Measurements from ENCODE around the gene SHC1.

The SHC1 gene

GRCh38 chr1:154964359-154964758 is 6.2 kb downstream of the SHC1 start:
- Histone ChIP-seq H3K27me3 (ENCODE audit: insufficient read depth, low read length, poor library complexity) (no peaks in the 10 kb centered on the region), H3K36me3 (ENCODE audit: insufficient read depth, low read length) (peaks cover 69% of the 10 kb centered on the region), H3K4me2 (ENCODE audit: insufficient read depth, low read length) (no peak overlapping the region), H3K4me1 (ENCODE audit: insufficient read depth, low read length) (peaks cover 35% of the 10 kb centered on the region), H2AFZ (ENCODE audit: low read depth, low read length) (no peak overlapping the region), H3K9ac (ENCODE audit: low read depth, low read length) (no peak overlapping the region), H3K79me2 (ENCODE audit: insufficient read depth, low read length) (peaks cover 44% of the 10 kb centered on the region), H3K4me3 (ENCODE audit: low read depth in 1 of 2, low read length in 2 of 2) (no peak overlapping the region), H4K20me1 (ENCODE audit: insufficient read depth, low read length) (peaks cover 23% of the 10 kb centered on the region), H3K9me3 (ENCODE audit: insufficient read depth, low read length, severe bottlenecking) (no peaks in the 10 kb centered on the region), H3K27ac (ENCODE audit: low read length) (no peak overlapping the region)
- TF ChIP-seq CTCF (IDR thresholded peaks at IDR 0.05; ENCODE audit: borderline replicate concordance, extremely low read depth, low read length, poor library complexity, severe bottlenecking), result no peak
- TF ChIP-seq EZH2 (IDR thresholded peaks at IDR 0.05; ENCODE audit: borderline replicate concordance, low read depth, low read length, severe bottlenecking), result no peak
- ATAC-seq (ENCODE audit: insufficient read depth, low read depth) (no peak), DNase-seq (no peak)

- no peak for TF ChIP-seq EZH2 (IDR thresholded peaks at IDR 0.05; ENCODE audit: borderline replicate concordance, low read depth, low read length, severe bottlenecking)
- Histone ChIP-seq H3K4me2 (ENCODE audit: insufficient read depth, low read length) (peak overlapping the region; percentile 84; the same call in 1 of the 2 replicates), H4K20me1 (ENCODE audit: insufficient read depth, low read length) (peaks cover 23% of the 10 kb centered on the region; the same call in 1 of the 2 replicates), H3K27ac (ENCODE audit: low read length) (no peak overlapping the region), H3K79me2 (ENCODE audit: insufficient read depth, low read length) (peaks cover 39% of the 10 kb centered on the region), H2AFZ (ENCODE audit: low read depth, low read length) (no peak overlapping the region), H3K27me3 (ENCODE audit: insufficient read depth, low read length, poor library complexity) (no peaks in the 10 kb centered on the region), H3K4me1 (ENCODE audit: insufficient read depth, low read length) (peaks cover 39% of the 10 kb centered on the region), H3K4me3 (ENCODE audit: low read depth in 1 of 2, low read length in 2 of 2) (no peak overlapping the region), H3K9me3 (ENCODE audit: insufficient read depth, low read length, severe bottlenecking) (no peaks in the 10 kb centered on the region), H3K36me3 (ENCODE audit: insufficient read depth, low read length) (peaks cover 69% of the 10 kb centered on the region), H3K9ac (ENCODE audit: low read depth, low read length) (peak overlapping the region; percentile 97; the same call in 1 of the 2 replicates)
- no peak for DNase-seq
- ATAC-seq (ENCODE audit: insufficient read depth, low read depth), result no peak
These were observed 6.9 kb downstream of the SHC1 start for GRCh38 chr1:154963643-154964042.

GRCh38 chr1:154962795-154963330 is 7.7 kb downstream of the SHC1 start:
- Histone ChIP-seq H4K20me1 (ENCODE audit: insufficient read depth, low read length) (peaks cover 22% of the 10 kb centered on the region; the same call in 1 of the 2 replicates), H3K79me2 (ENCODE audit: insufficient read depth, low read length) (peaks cover 39% of the 10 kb centered on the region), H3K27me3 (ENCODE audit: insufficient read depth, low read length, poor library complexity) (no peaks in the 10 kb centered on the region), H3K4me1 (ENCODE audit: insufficient read depth, low read length) (peaks cover 39% of the 10 kb centered on the region), H3K4me2 (ENCODE audit: insufficient read depth, low read length) (peak overlapping the region; percentile 84), H3K36me3 (ENCODE audit: insufficient read depth, low read length) (peaks cover 65% of the 10 kb centered on the region), H3K27ac (ENCODE audit: low read length) (peak overlapping the region; percentile 99), H2AFZ (ENCODE audit: low read depth, low read length) (no peak overlapping the region), H3K9me3 (ENCODE audit: insufficient read depth, low read length, severe bottlenecking) (no peaks in the 10 kb centered on the region), H3K4me3 (ENCODE audit: low read depth in 1 of 2, low read length in 2 of 2) (peak overlapping the region; percentile 86 to 89), H3K9ac (ENCODE audit: low read depth, low read length) (peak overlapping the region; percentile 97)
- DNase-seq (no peak), ATAC-seq (ENCODE audit: insufficient read depth, low read depth) (no peak)
- TF ChIP-seq EZH2 (IDR thresholded peaks at IDR 0.05; ENCODE audit: borderline replicate concordance, low read depth, low read length, severe bottlenecking) (no peak), CTCF (IDR thresholded peaks at IDR 0.05; ENCODE audit: borderline replicate concordance, extremely low read depth, low read length, poor library complexity, severe bottlenecking) (no peak)

GRCh38 chr1:154962156-154962749 is 8.3 kb downstream of the SHC1 start:
- Histone ChIP-seq H3K4me3 (ENCODE audit: low read depth in 1 of 2, low read length in 2 of 2) (peak overlapping the region; percentile 86 to 89), H3K36me3 (ENCODE audit: insufficient read depth, low read length) (peaks cover 59% of the 10 kb centered on the region), H4K20me1 (ENCODE audit: insufficient read depth, low read length) (peaks cover 22% of the 10 kb centered on the region; the same call in 1 of the 2 replicates), H3K79me2 (ENCODE audit: insufficient read depth, low read length) (peaks cover 39% of the 10 kb centered on the region), H3K9ac (ENCODE audit: low read depth, low read length) (peak overlapping the region; percentile 97), H3K4me2 (ENCODE audit: insufficient read depth, low read length) (peak overlapping the region; percentile 84), H3K27ac (ENCODE audit: low read length) (peak overlapping the region; percentile 99), H3K27me3 (ENCODE audit: insufficient read depth, low read length, poor library complexity) (no peaks in the 10 kb centered on the region), H2AFZ (ENCODE audit: low read depth, low read length) (peak overlapping the region; percentile 84), H3K9me3 (ENCODE audit: insufficient read depth, low read length, severe bottlenecking) (no peaks in the 10 kb centered on the region), H3K4me1 (ENCODE audit: insufficient read depth, low read length) (peaks cover 43% of the 10 kb centered on the region)
- ATAC-seq (ENCODE audit: insufficient read depth, low read depth) (peak; percentile 4; the same call in 2 of the 3 replicates), DNase-seq (peak; percentile 38)
- TF ChIP-seq EZH2 (IDR thresholded peaks at IDR 0.05; ENCODE audit: borderline replicate concordance, low read depth, low read length, severe bottlenecking) (no peak), CTCF (IDR thresholded peaks at IDR 0.05; ENCODE audit: borderline replicate concordance, extremely low read depth, low read length, poor library complexity, severe bottlenecking) (no peak)

All from DND-41 (cell line).